ENCODE data around the gene ARHGAP36.

DNA sequence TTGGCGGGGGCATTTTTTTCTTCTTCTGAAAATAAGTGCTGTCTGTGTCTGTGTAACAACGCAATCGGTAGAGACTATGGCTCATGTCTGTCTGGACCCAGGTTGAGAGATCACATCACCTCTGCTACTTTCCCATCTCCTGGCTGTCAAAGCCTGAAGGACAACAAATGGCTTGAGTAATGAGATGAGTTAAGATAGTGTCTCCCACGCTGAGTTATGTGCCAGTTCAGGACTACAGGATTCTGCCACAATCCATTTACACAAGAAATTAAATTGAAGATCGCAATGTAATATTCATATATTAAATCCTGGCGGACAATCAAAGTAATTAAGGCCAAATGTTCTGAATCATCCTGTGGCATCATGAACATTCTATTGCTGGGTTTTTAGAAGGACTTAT, 16.5 kb upstream of the ARHGAP36 start:
- TF ChIP-seq, protein P1, sequence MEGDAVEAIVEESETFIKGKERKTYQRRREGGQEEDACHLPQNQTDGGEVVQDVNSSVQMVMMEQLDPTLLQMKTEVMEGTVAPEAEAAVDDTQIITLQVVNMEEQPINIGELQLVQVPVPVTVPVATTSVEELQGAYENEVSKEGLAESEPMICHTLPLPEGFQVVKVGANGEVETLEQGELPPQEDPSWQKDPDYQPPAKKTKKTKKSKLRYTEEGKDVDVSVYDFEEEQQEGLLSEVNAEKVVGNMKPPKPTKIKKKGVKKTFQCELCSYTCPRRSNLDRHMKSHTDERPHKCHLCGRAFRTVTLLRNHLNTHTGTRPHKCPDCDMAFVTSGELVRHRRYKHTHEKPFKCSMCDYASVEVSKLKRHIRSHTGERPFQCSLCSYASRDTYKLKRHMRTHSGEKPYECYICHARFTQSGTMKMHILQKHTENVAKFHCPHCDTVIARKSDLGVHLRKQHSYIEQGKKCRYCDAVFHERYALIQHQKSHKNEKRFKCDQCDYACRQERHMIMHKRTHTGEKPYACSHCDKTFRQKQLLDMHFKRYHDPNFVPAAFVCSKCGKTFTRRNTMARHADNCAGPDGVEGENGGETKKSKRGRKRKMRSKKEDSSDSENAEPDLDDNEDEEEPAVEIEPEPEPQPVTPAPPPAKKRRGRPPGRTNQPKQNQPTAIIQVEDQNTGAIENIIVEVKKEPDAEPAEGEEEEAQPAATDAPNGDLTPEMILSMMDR (IDR thresholded peaks at IDR 0.05): no peak
- no peak for TF ChIP-seq POLR2A (IDR thresholded peaks at IDR 0.05; ENCODE audit: low read depth)
- no peak for TF ChIP-seq POLR2AphosphoS5 (IDR thresholded peaks at IDR 0.05)
